ENCODE data around the gene POU6F2.
A peak's percentile ranks its signal among the peaks of the same experiment; 100 is the strongest.

Gene POU6F2

DNA sequence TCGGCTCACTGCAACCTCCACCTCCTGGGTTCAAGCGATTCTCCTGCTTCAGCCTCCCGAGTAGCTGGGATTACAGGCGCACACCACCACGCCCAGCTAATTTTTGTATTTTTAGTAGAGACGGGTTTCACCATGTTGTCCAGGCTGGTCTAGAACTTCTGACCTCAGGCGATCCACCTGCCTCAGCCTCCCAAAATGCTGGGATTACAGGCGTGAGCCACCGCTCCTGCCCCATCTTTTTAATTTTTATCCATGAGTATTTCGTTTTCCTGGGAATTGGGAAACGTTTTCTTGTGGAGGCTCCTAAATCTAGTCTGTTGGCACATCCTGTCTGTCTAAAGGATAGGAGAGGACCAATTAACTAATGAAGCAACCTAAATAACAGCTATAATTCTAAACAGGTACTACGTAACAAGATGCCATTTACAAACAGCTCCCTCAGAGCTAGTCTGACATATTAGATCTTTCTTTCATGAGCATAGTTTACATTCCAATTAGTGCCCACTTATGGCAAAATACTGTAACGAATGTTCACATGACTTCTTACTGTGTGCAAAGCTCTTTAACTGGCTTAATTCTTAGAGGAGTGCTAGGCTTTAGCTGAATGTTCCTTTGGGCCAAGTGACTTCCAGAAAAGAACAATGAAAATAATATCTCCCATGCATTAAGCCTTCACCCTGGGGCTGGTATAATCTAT, 437.5 kb downstream of the POU6F2 start:
- no peak for DNase-seq

DNA sequence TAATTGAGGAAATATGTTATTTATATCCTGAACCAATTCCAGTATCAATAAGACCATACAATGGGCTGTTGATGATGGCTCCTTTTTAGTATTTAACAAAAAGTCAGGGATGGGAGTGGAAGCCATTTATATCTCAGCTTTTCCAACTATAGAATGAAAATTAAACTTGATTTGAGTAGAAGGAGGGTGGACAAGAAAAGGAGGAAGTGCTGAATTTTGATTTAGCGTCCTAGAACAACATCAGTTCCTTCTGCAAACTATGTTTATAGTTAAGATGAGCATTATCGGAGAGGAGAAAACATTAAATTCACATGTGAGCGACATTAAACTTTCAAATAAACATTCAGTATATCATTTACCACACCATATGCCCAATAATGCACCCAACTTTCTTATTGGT, 439.2 kb downstream of the POU6F2 start:
- DNase-seq: no peak

DNA sequence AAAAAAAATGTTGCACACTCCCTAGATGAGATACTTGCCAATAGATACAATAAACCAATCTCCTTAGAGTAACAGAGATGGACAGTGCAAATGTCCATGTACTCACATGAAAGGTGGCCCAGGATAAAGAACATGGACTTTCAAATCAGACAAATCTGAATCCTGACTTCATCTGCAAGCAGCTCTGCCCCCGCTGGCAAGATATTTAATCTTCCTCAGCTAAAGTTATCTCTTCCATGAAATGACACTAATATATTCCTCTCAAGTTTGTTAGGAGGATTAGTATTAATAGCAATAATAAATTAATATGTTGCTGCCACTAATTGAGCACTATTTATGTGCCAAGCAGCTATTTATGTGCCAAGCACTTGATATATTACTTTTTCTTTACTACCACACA, 439.9 kb downstream of the POU6F2 start:
- no peak for DNase-seq

DNA sequence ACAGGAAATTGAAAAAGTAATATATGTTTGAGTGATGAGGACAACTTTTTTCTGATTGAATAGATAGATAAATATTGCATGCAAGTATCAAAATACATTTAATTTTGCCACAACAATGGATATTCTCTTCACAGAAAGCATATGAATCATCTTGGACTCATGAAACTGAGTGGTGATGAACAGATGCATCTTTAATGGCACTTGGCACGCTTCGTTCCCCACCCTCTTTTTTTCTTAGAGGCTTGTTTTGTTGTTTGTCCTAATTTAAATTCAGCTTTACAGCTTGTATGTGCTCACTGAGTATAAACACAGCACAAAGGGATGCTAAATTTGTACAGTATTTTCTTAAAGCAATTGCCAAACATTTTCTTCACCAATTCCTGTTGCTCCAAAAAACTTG, 443.5 kb downstream of the POU6F2 start:
- DNase-seq: no peak

DNA sequence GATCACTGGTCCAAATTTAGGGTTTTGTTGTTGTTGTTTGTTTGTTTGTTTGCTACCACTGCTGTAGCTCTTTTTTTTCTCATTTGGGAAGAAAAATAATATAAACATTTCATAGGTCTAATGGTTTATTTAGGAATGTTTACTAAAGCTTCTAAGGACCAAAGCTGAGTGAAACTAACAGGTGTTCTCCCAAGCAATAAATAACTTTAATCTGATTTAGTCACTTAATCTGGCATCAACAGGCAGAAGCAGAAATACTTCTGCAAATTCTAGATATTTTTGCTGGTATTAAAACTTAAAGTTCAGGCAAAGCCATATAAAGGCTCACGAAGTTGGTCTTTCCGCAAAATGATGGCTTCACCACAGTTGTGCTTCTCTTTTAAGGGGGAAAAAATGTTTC, 444.0 kb downstream of the POU6F2 start:
- DNase-seq: no peak

DNA sequence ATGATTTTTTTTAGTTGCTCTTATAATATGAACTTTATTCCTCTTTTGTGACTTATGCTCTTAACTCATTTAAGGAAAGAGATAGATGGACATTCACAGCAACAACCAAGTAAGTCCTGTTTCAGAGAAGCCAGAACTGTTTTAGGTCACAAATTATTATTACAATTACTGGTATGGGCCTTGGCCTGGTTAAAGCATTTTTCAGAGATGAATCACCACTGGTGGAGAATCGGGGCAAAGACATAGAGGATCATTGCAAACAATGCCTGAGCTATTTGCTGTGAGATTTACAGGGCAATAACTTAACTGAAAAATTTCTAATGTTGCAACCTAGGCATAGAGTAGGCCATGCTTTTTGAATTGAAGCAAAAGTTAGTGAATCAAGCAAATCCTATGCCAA, 450.5 kb downstream of the POU6F2 start:
- peak in 1 of 2 experiments; percentile 2 for DNase-seq

DNA sequence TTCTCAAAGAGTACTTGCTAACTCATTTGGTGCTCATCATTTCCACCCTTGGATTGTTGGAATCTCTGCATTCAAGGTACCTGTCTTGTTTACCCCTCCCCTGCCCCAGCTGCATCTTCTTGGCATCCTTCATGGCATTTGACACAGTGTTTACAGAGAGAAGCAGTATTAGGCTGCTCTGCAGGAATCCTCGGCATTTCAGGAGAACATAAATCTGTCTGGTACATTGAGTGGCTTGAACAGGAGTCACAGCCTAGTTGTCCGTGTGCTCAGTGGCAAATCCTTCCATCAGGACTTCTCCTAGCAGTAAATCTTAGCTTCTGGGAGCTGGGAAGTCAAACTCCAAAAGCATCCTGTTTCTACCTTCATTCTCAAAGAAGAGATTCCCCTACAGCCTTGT, 451.7 kb downstream of the POU6F2 start:
- no peak for DNase-seq

DNA sequence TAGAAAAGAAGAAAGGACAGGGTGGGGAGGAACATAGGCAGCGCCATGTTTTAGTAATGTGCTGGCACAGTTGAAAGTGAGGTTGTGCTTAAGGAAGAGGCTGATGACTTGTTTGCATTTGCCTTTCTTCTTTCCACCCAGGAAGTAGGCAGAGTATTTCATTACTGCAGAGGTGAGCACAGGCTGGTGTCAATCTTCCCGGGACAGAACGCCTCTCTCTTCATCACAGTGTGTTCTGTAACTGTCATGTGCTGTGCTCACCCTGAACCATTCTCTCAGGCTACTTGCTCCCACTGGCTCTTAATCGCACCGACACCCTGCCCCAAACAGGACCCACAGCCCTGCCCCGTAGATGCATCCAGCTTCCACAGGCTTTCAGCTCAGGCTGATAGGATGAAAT, 452.7 kb downstream of the POU6F2 start:
- no peak for DNase-seq

DNA sequence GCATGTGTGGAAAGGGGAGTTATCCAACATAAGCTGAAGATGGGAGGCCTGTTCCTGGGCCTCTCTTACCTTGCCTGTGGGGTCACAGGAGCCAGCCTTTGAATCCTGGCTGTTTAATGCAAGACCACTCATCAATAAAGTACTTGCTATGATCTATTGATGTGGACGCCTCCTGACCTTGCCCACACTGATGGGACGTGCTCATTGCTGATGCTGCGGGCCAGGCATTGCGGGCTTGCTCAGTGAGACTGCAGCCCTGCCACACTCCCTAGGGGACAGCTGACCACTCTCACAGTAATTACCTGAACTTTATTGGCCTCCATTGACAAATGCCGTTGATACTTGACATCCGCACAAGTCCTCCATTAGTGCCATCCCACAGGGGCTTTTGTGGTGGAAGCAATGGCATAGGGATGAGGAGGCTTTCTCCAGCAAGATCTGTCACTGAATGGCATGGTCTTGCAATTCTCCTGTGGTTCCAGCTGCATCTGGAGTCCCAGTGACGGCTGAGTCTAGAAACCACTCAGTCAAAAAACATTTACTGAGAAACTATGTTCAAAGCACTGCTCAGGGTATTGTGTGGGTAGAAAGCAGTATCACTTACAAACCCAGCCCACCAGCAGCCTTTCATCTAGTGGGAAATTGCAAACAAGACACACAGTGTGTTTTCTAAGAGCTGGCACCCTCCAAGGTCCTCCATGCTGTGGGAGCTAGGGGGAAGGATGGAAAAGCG, 453.4 kb downstream of the POU6F2 start:
- DNase-seq: no peak

DNA sequence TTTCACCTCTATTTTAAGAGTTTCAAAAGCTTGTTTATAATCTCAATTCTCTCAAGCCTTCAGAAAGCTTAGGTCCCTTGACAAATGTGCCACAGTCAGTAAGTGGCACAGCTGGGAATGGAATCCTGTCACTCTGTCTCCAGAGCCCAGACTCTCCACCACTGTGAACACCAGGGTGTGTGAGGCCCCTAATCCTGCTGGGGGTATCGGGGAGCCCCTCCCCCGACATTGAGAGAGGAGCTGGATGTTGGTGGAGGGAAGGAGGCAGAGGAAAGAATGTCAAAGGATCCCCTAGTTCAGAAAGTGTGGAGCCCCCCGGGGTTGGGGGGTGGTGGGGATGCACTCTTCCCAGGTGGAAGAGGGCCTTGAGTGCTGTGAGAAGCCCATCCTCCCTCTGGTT, 454.7 kb downstream of the POU6F2 start:
- no peak for DNase-seq

DNA sequence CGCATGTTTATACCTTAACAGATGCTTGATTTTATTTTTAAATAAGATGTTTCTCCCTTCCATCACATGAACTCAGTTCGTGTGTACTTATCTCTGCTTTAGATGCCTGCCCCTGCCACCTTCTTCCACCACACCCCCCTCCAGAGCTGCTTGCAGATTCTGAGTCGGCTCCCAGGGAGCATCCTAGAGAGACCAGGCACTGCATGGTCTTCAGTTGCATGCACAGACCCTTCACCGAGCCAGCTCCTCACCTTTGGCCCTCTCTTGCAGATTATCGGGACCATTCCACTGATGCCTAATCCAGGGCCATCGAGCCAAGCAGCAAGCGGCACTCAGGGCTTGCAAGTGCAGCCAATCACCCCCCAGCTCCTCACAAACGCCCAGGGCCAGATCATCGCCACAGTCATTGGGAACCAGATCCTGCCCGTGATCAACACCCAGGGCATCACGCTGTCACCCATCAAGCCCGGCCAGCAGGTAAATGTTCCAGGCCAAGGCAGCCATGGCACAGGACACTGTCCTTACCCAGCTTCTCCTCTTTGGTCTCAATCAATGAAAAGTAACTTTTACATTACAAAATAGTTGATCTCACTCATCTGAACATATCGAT, 455.2 kb downstream of the POU6F2 start:
- no peak for DNase-seq

DNA sequence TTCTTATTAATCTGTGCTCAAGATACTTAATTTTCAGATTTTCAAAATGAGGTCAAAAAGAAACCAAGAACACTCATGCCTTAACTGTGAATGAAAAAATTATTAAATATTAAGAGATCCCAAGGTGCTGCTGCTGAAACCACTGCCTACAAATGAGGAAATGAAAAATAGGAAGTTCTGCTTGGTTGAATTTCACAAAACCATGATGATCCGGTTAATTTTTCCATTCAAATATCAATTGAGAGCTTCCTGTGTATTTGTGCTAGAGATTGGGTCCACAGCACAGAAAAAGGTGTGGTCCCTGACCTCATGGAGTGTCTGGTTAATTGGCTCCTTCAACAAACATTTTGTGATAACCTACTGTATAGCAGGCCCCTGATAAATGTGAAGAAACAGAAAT, 455.8 kb downstream of the POU6F2 start:
- DNase-seq: no peak

DNA sequence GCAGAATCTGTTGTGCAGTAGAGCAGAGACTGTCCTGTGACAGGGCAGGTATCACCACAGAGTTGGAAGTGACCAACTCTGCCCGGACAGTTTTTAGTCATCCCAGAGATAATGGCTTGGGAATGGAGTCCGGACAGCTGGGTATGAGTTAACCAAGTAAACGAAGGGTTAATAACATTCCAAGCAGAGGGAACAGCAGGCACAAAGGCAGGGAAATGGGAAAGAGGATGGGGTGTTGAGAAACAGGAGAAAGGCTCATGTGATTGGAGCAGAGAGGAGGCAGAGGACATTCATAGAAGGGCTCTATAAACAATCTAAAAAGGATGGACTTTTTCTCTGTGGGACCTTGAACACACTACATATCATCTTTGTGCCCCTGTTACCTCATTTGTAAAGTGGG, 456.3 kb downstream of the POU6F2 start:
- DNase-seq: no peak

DNA sequence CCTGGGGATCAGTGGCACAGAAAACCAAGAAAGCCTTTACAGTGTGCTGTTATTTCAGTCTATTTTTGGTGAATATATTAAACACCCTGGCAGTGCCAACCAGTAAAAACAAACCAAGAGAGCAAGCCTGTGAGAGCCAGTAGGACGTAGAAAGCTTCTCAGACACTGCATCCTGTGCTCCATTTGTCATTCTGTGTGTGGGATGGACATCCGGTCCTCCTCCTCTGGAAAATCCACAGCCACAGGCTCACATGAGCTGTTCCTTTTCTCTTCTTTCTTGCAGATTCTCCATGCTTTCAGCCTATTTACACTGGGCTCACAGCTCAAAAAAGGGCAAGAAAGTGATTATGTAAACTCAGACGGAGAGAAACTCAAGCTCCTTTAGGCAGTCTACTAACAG, 468.8 kb downstream of the POU6F2 start:
- no peak for DNase-seq

DNA sequence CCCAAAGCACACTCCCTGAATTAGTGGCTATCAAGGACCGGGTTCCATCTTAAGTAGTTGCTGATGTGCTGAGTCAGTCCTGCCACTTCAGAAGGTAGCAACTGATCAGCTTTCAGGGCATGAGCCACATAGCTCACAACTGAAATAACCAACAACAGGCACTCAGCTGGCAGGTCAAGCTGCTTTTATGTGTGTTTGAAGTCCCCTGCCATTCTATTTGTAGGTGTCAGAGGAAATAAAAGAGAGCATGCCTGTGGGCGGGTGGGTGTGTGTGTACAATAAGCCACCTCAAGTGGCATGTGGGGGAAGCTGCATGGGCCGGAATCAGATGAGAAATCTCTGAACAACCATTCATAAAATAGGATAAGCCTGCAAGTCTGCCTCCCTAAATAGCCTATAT, 474.2 kb downstream of the POU6F2 start:
- DNase-seq: no peak

DNA sequence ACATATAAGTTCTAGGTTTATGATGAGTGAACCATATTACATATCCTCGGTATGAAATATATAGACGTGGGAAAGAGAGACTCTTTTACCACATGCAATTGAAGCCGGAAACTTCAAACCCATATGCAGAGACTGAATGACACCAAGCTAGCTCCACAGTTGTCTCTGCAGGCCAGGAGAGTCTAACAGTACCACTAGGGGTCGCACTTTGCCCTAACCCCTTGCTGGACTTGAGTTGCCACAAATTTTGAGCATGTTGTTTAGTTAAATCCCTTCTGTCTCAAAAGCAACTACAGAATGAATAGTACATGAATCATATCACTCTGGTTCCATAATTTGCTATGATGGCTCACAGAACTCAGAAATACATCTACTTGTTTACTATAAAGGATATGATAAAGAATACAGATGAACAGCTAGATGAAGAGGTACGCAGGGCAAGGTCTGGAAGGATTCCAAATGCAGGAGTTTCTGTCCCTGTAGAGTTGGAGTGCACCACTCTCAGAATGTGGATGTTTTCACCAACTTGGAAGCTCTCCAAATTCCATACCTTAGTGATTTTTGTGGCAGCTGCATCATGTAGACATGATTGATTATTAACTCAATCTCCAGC, 476.1 kb downstream of the POU6F2 start:
- peak; percentile 24 to 41 for DNase-seq

DNA sequence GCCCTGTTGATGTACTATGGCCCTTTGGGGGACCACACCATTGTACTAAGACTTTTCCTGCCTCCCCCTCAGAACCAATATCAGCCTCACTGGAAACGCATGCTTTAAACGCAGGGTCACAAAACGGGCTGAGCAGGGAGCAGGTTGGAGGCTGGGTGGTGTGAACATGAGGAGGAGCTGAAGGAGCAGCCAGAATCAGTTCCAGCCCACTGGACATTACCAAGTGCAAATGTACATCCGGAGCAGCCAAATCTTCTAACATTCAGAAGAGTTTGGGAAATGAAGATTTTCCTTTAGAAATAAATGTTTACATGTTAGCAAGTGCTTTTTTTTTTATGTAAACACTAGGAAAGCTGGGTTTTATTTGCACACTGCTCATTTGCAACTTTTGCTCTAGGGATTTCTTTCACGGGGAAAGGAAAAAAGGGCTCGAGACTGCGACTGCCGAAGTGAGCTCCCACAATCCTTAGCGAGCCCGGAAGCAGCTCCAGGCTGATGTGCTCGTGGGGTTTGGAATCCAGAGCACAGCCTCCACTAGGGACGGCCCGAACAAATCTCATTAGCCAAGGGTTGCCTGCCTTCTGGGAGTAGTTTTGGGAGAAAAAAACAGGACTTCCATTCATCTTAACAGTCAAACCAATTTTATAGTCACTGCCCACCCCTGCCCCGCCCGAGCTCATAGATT, 480.5 kb downstream of the POU6F2 start:
- no peak for DNase-seq

DNA sequence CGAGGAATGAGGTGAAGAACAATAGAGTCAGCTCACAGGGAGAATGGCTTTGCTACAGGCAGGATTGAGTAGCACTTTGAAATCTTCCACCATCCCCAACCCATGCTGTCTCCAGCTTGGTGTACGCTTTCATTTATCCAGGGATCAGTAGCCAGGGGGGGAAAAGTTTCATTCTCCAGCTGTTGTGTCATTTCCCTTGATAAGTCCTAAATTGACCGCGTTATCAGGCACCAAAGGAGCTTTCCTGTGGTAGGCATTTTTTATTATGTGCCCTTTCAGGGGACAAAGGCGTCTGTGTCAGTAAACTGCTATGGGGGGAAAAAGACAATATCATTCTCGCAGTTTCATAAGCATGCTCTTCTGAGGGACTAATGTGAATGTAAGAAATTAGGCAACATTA, 481.9 kb downstream of the POU6F2 start:
- no peak for DNase-seq

DNA sequence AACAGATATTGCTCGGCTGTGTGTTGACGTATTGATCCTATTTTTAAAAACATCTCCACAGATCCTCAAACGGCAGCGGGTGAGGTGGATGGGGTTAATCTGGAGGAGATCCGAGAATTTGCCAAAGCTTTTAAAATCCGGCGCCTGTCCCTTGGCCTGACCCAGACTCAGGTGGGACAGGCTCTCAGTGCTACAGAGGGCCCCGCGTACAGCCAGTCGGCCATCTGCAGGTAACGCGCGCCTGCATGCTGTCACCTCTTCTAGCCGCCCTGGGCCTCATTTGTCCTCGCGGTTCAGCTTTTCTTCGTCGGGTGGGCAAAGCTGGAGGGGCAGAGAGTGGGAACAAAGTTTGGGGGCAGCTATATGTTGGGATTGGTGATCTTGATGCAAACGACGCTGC, 482.8 kb downstream of the POU6F2 start:
- DNase-seq: no peak

DNA sequence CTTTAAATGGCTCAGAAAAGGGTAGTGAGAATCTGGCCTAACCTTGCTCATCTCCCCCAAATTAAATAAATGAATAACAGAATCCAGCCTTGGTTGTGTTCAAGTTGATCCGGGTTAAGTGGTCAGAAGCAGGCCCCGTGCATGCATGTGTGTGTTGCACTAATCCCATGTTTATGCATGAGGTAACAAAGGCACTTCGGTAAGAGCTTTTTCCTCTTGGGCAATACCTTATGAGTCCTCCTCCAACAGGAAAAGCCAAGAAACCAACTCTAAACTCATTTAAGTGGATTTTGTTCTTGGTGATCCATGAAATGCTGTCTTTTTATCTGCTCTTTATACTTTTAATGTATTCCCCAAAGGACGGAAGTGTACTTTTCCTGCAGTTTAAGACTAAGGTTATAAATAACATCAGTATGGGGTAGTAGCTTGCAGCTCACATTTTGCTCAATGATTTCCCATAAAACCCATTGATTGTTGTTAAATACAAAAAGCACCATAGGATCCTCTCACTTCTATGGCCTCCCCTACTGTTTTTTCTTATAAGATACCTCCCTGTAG, 483.6 kb downstream of the POU6F2 start:
- DNase-seq: no peak

DNA sequence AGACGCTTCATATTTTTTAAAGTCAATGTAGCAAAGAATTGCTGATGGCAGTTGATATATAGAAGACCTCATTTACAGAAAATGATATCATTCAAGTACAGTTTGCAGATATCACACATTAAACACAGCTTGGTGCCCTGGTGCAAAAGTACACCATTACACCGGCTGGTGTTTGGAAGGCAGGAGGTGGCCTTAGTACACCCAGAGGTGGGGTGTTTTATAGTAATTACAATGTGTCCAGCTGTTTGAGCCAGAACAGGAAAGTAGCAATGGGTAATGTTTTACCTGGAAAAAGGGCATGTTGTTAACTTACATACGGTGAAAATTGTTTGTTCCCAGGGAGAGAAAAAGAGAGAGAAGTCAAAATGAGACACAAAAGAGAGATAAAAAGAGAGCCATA, 485.5 kb downstream of the POU6F2 start:
- no peak for DNase-seq

DNA sequence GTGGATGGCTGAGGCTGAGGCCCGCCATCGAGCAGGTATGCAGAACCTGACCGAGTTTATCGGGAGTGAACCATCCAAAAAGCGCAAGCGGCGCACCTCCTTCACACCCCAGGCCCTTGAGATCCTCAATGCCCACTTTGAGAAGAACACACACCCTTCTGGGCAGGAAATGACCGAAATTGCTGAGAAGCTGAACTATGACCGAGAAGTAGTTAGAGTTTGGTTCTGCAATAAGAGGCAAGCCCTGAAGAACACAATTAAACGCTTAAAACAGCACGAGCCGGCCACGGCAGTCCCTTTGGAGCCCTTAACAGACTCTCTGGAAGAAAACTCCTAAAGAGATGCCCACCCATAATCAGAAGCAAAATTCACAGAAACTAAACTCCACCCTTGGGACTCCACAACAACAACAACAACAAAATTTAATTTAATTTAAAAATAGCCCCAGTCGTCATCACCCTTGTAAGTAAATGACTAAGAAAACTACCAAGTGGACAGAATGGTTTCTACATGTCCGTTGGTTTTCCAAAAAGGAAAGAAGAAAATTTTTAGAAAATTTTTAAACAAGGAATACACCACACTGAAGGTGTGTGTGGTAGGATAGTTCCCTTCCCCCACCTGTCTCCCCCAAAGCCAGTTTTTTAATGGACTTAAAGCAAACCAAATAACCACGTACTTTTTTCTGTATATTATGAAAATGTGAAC, 486.8 kb downstream of the POU6F2 start:
- no peak for DNase-seq

All from SW 1271 (cell line).